Measurements from ENCODE around the gene SRSF10. TPM values are rescaled to one million over a fixed set of nuclear protein-coding genes. Genes with fewer than 3 reads are reported as not detected.

The SRSF10 gene
- total RNA-seq, 1 experiment from 2014 or later: 142 TPM

GRCh38 chr1:23964235-23964668, 15.9 kb downstream of the SRSF10 start:
- H3K9me3 ChIP-seq (ENCODE audit: control insufficient read depth in 1 of 2, insufficient read depth in 1 of 2, low read depth in 1 of 2, low read length in 2 of 2): no peaks in the 10 kb centered on the region
- ChIA-PET RAD21 (ENCODE audit: low non-redundant PET in 1 of 2, low total read pairs in 2 of 2, uncharacterized antibody in 2 of 2, unreplicated experiment in 2 of 2) (no interaction called here), CTCF (interaction anchor here (1.0 kb wide), 1 partner anchor 17 kb away, joined by 3 read pairs; no protein-coding TSS in a partner anchor), POLR2A (interaction anchor here (0.6 to 1.4 kb wide), 3 partner anchors 12 to 175 kb away, joined by 3 to 6 read pairs (median 5); partner anchors contain the start of gene SRSF10)
- no TSS peak for BruUV-seq (replicated peaks)
- DNase-seq (ENCODE audit: low read depth, low spot score) (no peak), ATAC-seq (no peak)
- intact Hi-C loops (cut with micrococcal nuclease): no loop called here
- peaks cover 28 to 38% of the 10 kb centered on the region in 2 experiments for H3K36me3 ChIP-seq (ENCODE audit: control insufficient read depth in 1 of 2, insufficient read depth in 2 of 2, low read length in 2 of 2)
- no peak overlapping the region for H3K4me2 ChIP-seq (ENCODE audit: low read length)
- no peaks in the 10 kb centered on the region for H3K9me2 ChIP-seq (ENCODE audit: insufficient read depth)
- peaks cover 74% of the 10 kb centered on the region for H3K79me2 ChIP-seq (ENCODE audit: insufficient read depth, low read length)
- H2AFZ ChIP-seq (ENCODE audit: low read depth, low read length, poor library complexity, severe bottlenecking): no peak overlapping the region
- H3K9ac ChIP-seq (ENCODE audit: low read length): no peak overlapping the region
- no peak overlapping the region for H3K4me3 ChIP-seq (replicated peaks in 1 of 2; ENCODE audit: low read depth in 1 of 2, low read length in 2 of 2)
- H4K20me1 ChIP-seq (ENCODE audit: insufficient read depth): no peaks in the 10 kb centered on the region; the same call in 1 of the 2 replicates
- TF ChIP-seq SP1 (IDR thresholded peaks at IDR 0.05; ENCODE audit: low read depth) (0 out of 2 replicates have a peak, but pooled peaks have one; percentile 3), EGR1 (IDR thresholded peaks at IDR 0.05; ENCODE audit: low read depth) (no peak)
- H3K4me1 ChIP-seq (ENCODE audit: control insufficient read depth in 1 of 2, insufficient read depth in 2 of 2, low read length in 2 of 2): peaks cover 3 to 6% of the 10 kb centered on the region in 2 experiments; a peak in 3 of 4 replicates
- H3K27me3 ChIP-seq (ENCODE audit: insufficient read depth, low read length): no peaks in the 10 kb centered on the region
- H3K27ac ChIP-seq (ENCODE audit: low read depth, low read length): peak overlapping the region; percentile 16; the same call in 1 of the 2 replicates

- POLR2A ChIA-PET: interaction anchor here (0.6 to 1.4 kb wide), 3 partner anchors 12 to 174 kb away, joined by 3 to 6 read pairs (median 5); partner anchors contain the start of gene SRSF10
- H3K36me3 ChIP-seq (ENCODE audit: control insufficient read depth in 1 of 2, insufficient read depth in 2 of 2, low read length in 2 of 2): peaks cover 23 to 36% of the 10 kb centered on the region in 2 experiments
- H3K9me3 ChIP-seq (ENCODE audit: control insufficient read depth in 1 of 2, insufficient read depth in 1 of 2, low read depth in 1 of 2, low read length in 2 of 2): no peaks in the 10 kb centered on the region
- H3K4me2 ChIP-seq (ENCODE audit: low read length): no peak overlapping the region
- TF ChIP-seq ATF3 (IDR thresholded peaks at IDR 0.05) (no peak), POLR2AphosphoS5 (IDR thresholded peaks at IDR 0.05; ENCODE audit: low read depth, low read length) (peak; percentile 65), CBX3 (IDR thresholded peaks at IDR 0.05; ENCODE audit: low read depth) (no peak), SP1 (IDR thresholded peaks at IDR 0.05; ENCODE audit: low read depth) (no peak), EZH2 (IDR thresholded peaks at IDR 0.05) (no peak), POLR2A (IDR thresholded peaks at IDR 0.05; ENCODE audit: borderline replicate concordance, extremely low read depth, insufficient read depth, insufficient read length) (no peak), EGR1 (IDR thresholded peaks at IDR 0.05; ENCODE audit: low read depth) (0 out of 2 replicates have a peak, but pooled peaks have one; percentile 22), TCF7L2 (IDR thresholded peaks at IDR 0.05; ENCODE audit: borderline replicate concordance, extremely low read depth, insufficient read depth, insufficient read length) (no peak), ZFX (IDR thresholded peaks at IDR 0.05) (no peak), FOSL1 (IDR thresholded peaks at IDR 0.05; ENCODE audit: low read depth) (no peak), SRF (IDR thresholded peaks at IDR 0.05; ENCODE audit: low read depth) (no peak), SIN3A (IDR thresholded peaks at IDR 0.05; ENCODE audit: low read depth) (peak; percentile 12; the same call in 1 of the 2 replicates)
- H4K20me1 ChIP-seq (ENCODE audit: insufficient read depth): no peaks in the 10 kb centered on the region; the same call in 1 of the 2 replicates
- CTCF ChIA-PET: interaction anchor here (1.0 kb wide), 1 partner anchor 16 kb away, joined by 3 read pairs; no protein-coding TSS in a partner anchor
- no peak overlapping the region for H2AFZ ChIP-seq (ENCODE audit: low read depth, low read length, poor library complexity, severe bottlenecking)
- H3K4me3 ChIP-seq (replicated peaks in 1 of 2; ENCODE audit: low read depth in 1 of 2, low read length in 2 of 2): no peak overlapping the region
- no peaks in the 10 kb centered on the region for H3K27me3 ChIP-seq (ENCODE audit: insufficient read depth, low read length)
- DNase-seq (ENCODE audit: low read depth, low spot score): no peak
- RAD21 ChIA-PET (ENCODE audit: low non-redundant PET in 1 of 2, low total read pairs in 2 of 2, uncharacterized antibody in 2 of 2, unreplicated experiment in 2 of 2): no interaction called here
- H3K4me1 ChIP-seq (ENCODE audit: control insufficient read depth in 1 of 2, insufficient read depth in 2 of 2, low read length in 2 of 2): peaks cover 4 to 11% of the 10 kb centered on the region in 2 experiments
- peak overlapping the region; percentile 16; the same call in 1 of the 2 replicates for H3K27ac ChIP-seq (ENCODE audit: low read depth, low read length)
- H3K79me2 ChIP-seq (ENCODE audit: insufficient read depth, low read length): peaks cover 69% of the 10 kb centered on the region
- BruUV-seq (replicated peaks): no TSS peak
- ATAC-seq: no peak
- intact Hi-C loops (cut with micrococcal nuclease): no loop called here
- no peak overlapping the region for H3K9ac ChIP-seq (ENCODE audit: low read length)
- H3K9me2 ChIP-seq (ENCODE audit: insufficient read depth): no peaks in the 10 kb centered on the region
Measured at GRCh38 chr1:23963617-23964234, 16.4 kb downstream of the SRSF10 start.
